H1 (cell line): ENCODE results near the gene C14orf132. TPM values are rescaled to one million over a fixed set of nuclear protein-coding genes. Genes with fewer than 3 reads are reported as not detected.

Source experiments
- CTCF ChIA-PET: fragments of 300-600 bp; sonication (Branson Sonifier 250); formaldehyde crosslinking; loops from one replicate; lab custom pipeline; 2021; ENCODE audit not compliant: partially characterized antibody; lab: Charles Lee
- POLR2A ChIA-PET: fragments of 300-600 bp; sonication (Branson Sonifier 250); formaldehyde crosslinking; loops from one replicate; lab custom pipeline; 2021; ENCODE audit warnings: inconsistent platforms; ENCODE audit not compliant: partially characterized antibody; lab: Charles Lee
- DNase-seq, 2 experiments: peaks; one replicate each; pipeline versions ENCODE4 v3.0.0 to v3.0.0-alpha.2; 2010 to 2022; ENCODE audit warnings: low spot score in 2 of 2, low read depth in 1 of 2, mixed read lengths in 1 of 2
- FAIRE-seq: peaks from 2 replicates; lab custom pipeline; 2011; peaks lifted over from hg19 to GRCh38; lab: Jason Lieb, UNC
- H2AFZ ChIP-seq: 2 replicates; pipeline ENCODE4 v1.8.1; 2012; ENCODE audit warnings: low read length, inconsistent platforms
- H2AK5ac ChIP-seq: 2 replicates; pipeline ENCODE4 v1.6.1; 2013; ENCODE audit warnings: low read depth, low read length
- H2BK120ac ChIP-seq: replicated peaks from 2 replicates; pipeline ENCODE3; 2013; ENCODE audit warnings: low read depth, low read length, inconsistent platforms
- H2BK12ac ChIP-seq: 2 replicates; pipeline ENCODE4 v1.6.1; 2013; ENCODE audit warnings: low read depth, low read length
- H2BK15ac ChIP-seq: 2 replicates; pipeline ENCODE4 v1.6.1; 2013; ENCODE audit warnings: low read length
- H2BK20ac ChIP-seq: 2 replicates; pipeline ENCODE4 v1.6.1; 2013; ENCODE audit warnings: low read length
- H2BK5ac ChIP-seq: 2 replicates; pipeline ENCODE4 v1.6.1; 2013; ENCODE audit warnings: low read depth, low read length
- H3K14ac ChIP-seq: 2 replicates; pipeline ENCODE4 v1.6.1; 2013; ENCODE audit warnings: inconsistent platforms; ENCODE audit not compliant: insufficient read length
- H3K18ac ChIP-seq: 2 replicates; pipeline ENCODE4 v1.6.1; 2013; ENCODE audit warnings: low read length; ENCODE audit errors: extremely low read depth
- H3K23ac ChIP-seq: 2 replicates; pipeline ENCODE4 v1.6.1; 2013; ENCODE audit warnings: inconsistent platforms; ENCODE audit not compliant: insufficient read length
- H3K23me2 ChIP-seq: 2 replicates; pipeline ENCODE4 v1.6.1; 2013; ENCODE audit warnings: low read depth, low read length
- H3K27ac ChIP-seq: 2 replicates; pipeline ENCODE4 v1.6.1; 2011; ENCODE audit warnings: low read depth, low read length, inconsistent platforms
- H3K27me3 ChIP-seq, 4 experiments: replicated peaks in 1 of 4; 1 replicate in 1 of 4; 2 replicates in 3 of 4; pipeline versions ENCODE4 v1.6.1 to v1.8.1; 2011 to 2013; ENCODE audit warnings: low read length in 3 of 4, mild to moderate bottlenecking in 3 of 4, inconsistent platforms in 2 of 4, mixed read lengths in 2 of 4, moderate library complexity in 1 of 4; ENCODE audit not compliant: control insufficient read depth in 3 of 4, insufficient read depth in 3 of 4; ENCODE audit errors: extremely low read depth in 1 of 4
- H3K36me3 ChIP-seq, 4 experiments: 2 replicates each; pipeline versions ENCODE4 v1.6.1 to v1.8.1; 2011 to 2013; ENCODE audit warnings: mild to moderate bottlenecking in 4 of 4, low read length in 3 of 4, moderate library complexity in 2 of 4, control low read depth in 1 of 4, inconsistent platforms in 1 of 4; ENCODE audit not compliant: insufficient read depth in 4 of 4, control insufficient read depth in 2 of 4
- H3K4ac ChIP-seq: replicated peaks from 2 replicates; pipeline ENCODE3; 2013; ENCODE audit warnings: low read length, low read depth, mixed read lengths, inconsistent platforms; ENCODE audit not compliant: insufficient read length
- H3K4me1 ChIP-seq, 4 experiments: replicated peaks in 1 of 4; 1 replicate in 1 of 4; 2 replicates in 3 of 4; pipeline versions ENCODE4 v1.6.1 to v1.8.1; 2011 to 2013; ENCODE audit warnings: low read length in 3 of 4, inconsistent platforms in 2 of 4, mixed read lengths in 1 of 4; ENCODE audit not compliant: insufficient read depth in 4 of 4, control insufficient read depth in 3 of 4
- H3K4me2 ChIP-seq, 2 experiments: 2 replicates each; pipeline versions ENCODE4 v1.6.1 to v1.8.1; 2011 to 2013; ENCODE audit warnings: low read depth in 2 of 2, low read length in 2 of 2, control low read depth in 1 of 2, inconsistent platforms in 1 of 2, mild to moderate bottlenecking in 1 of 2; ENCODE audit not compliant: insufficient read depth in 1 of 2
- H3K4me3 ChIP-seq, 4 experiments: fragments of 200-600, 300-600 bp in 1 of 4; sonication (generic), shearing (Covaris generic), sonication (Bioruptor Twin) in 1 of 4; 2 replicates each; pipeline versions ENCODE4 v1.5.1 to v1.8.1; 2011 to 2016; ENCODE audit warnings: low read length in 4 of 4, low read depth in 3 of 4, control low read depth in 2 of 4, inconsistent platforms in 2 of 4, mild to moderate bottlenecking in 2 of 4, mixed read lengths in 1 of 4, moderate library complexity in 1 of 4; ENCODE audit not compliant: insufficient read depth in 2 of 4; ENCODE audit errors: extremely low read depth in 1 of 4
- H3K56ac ChIP-seq: replicated peaks from 2 replicates; pipeline ENCODE3; 2013; ENCODE audit warnings: low read depth, mild to moderate bottlenecking, mixed read lengths, low read length, inconsistent platforms; ENCODE audit not compliant: insufficient read length
- H3K79me1 ChIP-seq: 2 replicates; pipeline ENCODE4 v1.6.1; 2013; ENCODE audit warnings: low read depth, low read length, control low read depth
- H3K79me2 ChIP-seq, 2 experiments: 2 replicates each; pipeline versions ENCODE4 v1.6.1 to v1.8.1; 2012 to 2013; ENCODE audit warnings: low read length in 2 of 2, mild to moderate bottlenecking in 2 of 2, inconsistent platforms in 1 of 2; ENCODE audit not compliant: insufficient read depth in 2 of 2, control insufficient read depth in 1 of 2
- H3K9ac ChIP-seq, 4 experiments: replicated peaks in 1 of 4; 1 replicate in 1 of 4; 2 replicates in 3 of 4; pipeline versions ENCODE4 v1.6.1 to v1.8.1; 2011 to 2013; ENCODE audit warnings: low read depth in 3 of 4, low read length in 3 of 4, control low read depth in 2 of 4, mild to moderate bottlenecking in 2 of 4, moderate library complexity in 2 of 4, inconsistent platforms in 1 of 4; ENCODE audit errors: extremely low read depth in 1 of 4
- H3K9me3 ChIP-seq, 2 experiments: 2 replicates each; pipeline versions ENCODE4 v1.6.1 to v1.8.1; 2012 to 2013; ENCODE audit warnings: mild to moderate bottlenecking in 2 of 2, moderate library complexity in 2 of 2, control low read depth in 1 of 2, inconsistent platforms in 1 of 2, low read depth in 1 of 2, low read length in 1 of 2, mixed read lengths in 1 of 2; ENCODE audit not compliant: insufficient read depth in 2 of 2
- H4K20me1 ChIP-seq, 2 experiments: replicated peaks in 1 of 2; 2 replicates each; pipeline versions ENCODE3 to v1.8.1; 2011 to 2013; ENCODE audit warnings: inconsistent platforms in 2 of 2, low read length in 2 of 2, mild to moderate bottlenecking in 1 of 2; ENCODE audit not compliant: insufficient read depth in 2 of 2, control insufficient read depth in 1 of 2
- H4K5ac ChIP-seq: 2 replicates; pipeline ENCODE4 v1.6.1; 2013; ENCODE audit warnings: low read length, low read depth, mixed read lengths, inconsistent platforms; ENCODE audit not compliant: insufficient read length
- H4K8ac ChIP-seq: 2 replicates; pipeline ENCODE4 v1.8.0; 2013; ENCODE audit warnings: mild to moderate bottlenecking, moderate library complexity, low read length, inconsistent platforms; ENCODE audit not compliant: insufficient read depth; ENCODE audit errors: extremely low read depth
- H4K91ac ChIP-seq: replicated peaks from 2 replicates; pipeline ENCODE3; 2013; ENCODE audit warnings: low read length, mixed read lengths, inconsistent platforms; ENCODE audit not compliant: insufficient read length
- CHD1 ChIP-seq: IDR thresholded peaks from 2 replicates; pipeline ENCODE4 v1.6.1; 2012; ENCODE audit warnings: low read depth, low read length, improper control_type of control experiment
- EGR1 ChIP-seq: IDR thresholded peaks from 2 replicates; pipeline ENCODE4 v1.6.1; 2011; ENCODE audit warnings: low read depth, low read length, borderline replicate concordance
- EP300 ChIP-seq, 2 experiments: IDR thresholded peaks; 1 replicate in 1 of 2; 2 replicates in 1 of 2; pipeline ENCODE4 v1.6.1; 2011 to 2012; ENCODE audit warnings: low read depth in 2 of 2, low read length in 2 of 2, mild to moderate bottlenecking in 2 of 2, borderline replicate concordance in 1 of 2, inconsistent platforms in 1 of 2, moderate library complexity in 1 of 2
- HDAC2 ChIP-seq, 2 experiments: fragments of 300-600 bp in 1 of 2; sonication (generic) in 1 of 2; IDR thresholded peaks; 2 replicates each; pipeline ENCODE4 v1.6.1; 2011 to 2012; ENCODE audit warnings: low read depth in 2 of 2, low read length in 2 of 2, mild to moderate bottlenecking in 2 of 2, moderate library complexity in 2 of 2, borderline replicate concordance in 1 of 2, inconsistent platforms in 1 of 2
- JUN ChIP-seq: IDR thresholded peaks from 2 replicates; pipeline ENCODE4 v1.6.1; 2011; ENCODE audit warnings: low read depth, mild to moderate bottlenecking, improper control_type of control experiment, low read length
- KDM5A ChIP-seq: fragments of 200-600 bp; IDR thresholded peaks from 2 replicates; pipeline ENCODE4 v1.7.1; 2012; ENCODE audit warnings: mild to moderate bottlenecking, low read length, inconsistent platforms, mixed read lengths
- NRF1 ChIP-seq: IDR thresholded peaks from 2 replicates; pipeline ENCODE4 v1.6.1; 2011; ENCODE audit warnings: mild to moderate bottlenecking, low read depth, low read length, improper control_type of control experiment
- RAD21 ChIP-seq, 2 experiments: IDR thresholded peaks in 1 of 2; conservative IDR thresholded peaks in 1 of 2; 2 replicates each; pipeline ENCODE4 v1.6.1; 2011; ENCODE audit warnings: low read depth in 2 of 2, low read length in 2 of 2, improper control_type of control experiment in 1 of 2, inconsistent platforms in 1 of 2, mild to moderate bottlenecking in 1 of 2, moderate library complexity in 1 of 2
- RBBP5 ChIP-seq: IDR thresholded peaks from 2 replicates; pipeline ENCODE4 v1.7.1; 2012; ENCODE audit warnings: low read depth, mild to moderate bottlenecking, inconsistent platforms, low read length, moderate library complexity, borderline replicate concordance
- SIN3A ChIP-seq, 2 experiments: IDR thresholded peaks in 1 of 2; conservative IDR thresholded peaks in 1 of 2; 2 replicates each; pipeline ENCODE4 v1.6.1; 2011 to 2012; ENCODE audit warnings: low read length in 2 of 2, improper control_type of control experiment in 1 of 2, low read depth in 1 of 2, mild to moderate bottlenecking in 1 of 2
- SP2 ChIP-seq: IDR thresholded peaks from 2 replicates; pipeline ENCODE4 v1.6.1; 2012; ENCODE audit warnings: mild to moderate bottlenecking, low read length, inconsistent platforms
- SRF ChIP-seq: IDR thresholded peaks from 2 replicates; pipeline ENCODE4 v1.6.1; 2011; ENCODE audit warnings: mild to moderate bottlenecking, low read depth, low read length, moderate library complexity
- SUZ12 ChIP-seq: fragments of 200-600 bp; sonication (generic); IDR thresholded peaks from 2 replicates; pipeline ENCODE4 v1.6.1; 2012; ENCODE audit warnings: mild to moderate bottlenecking, inconsistent platforms, low read length, moderate library complexity, mixed read lengths
- WGBS, 2 experiments: shearing (Covaris generic) in 1 of 2; methylation state at CpG; one replicate each; pipeline versions ENCODE4 v1.1.6 to v1.1.7; 2013 to 2015; ENCODE audit warnings: low lambda C conversion rate in 2 of 2, mixed read lengths in 2 of 2, inconsistent platforms in 1 of 2, low coverage in 1 of 2, missing lambda C conversion rate in 1 of 2; ENCODE audit not compliant: insufficient replicate concordance in 2 of 2, insufficient coverage in 1 of 2, insufficient read length in 1 of 2; ENCODE audit errors: extremely low coverage in 1 of 2, missing lambda C conversion rate in 1 of 2; 5-methylcytosine and 5-hydroxymethylcytosine counted together
- polyA plus RNA-seq, 7 experiments: library from polyadenylated mRNA; depleted of rRNA in 3 of 7; stranded (reverse) in 5 of 7; unstranded in 2 of 7; fragments of >200 nt in 5 of 7; fragments of 200-250 nt in 2 of 7; gene quantifications; 1 replicate in 5 of 7; 2 replicates in 1 of 7; 4 replicates in 1 of 7; pipeline versions ENCODE4 v1.2.1 to v1.2.3, GENCODE V29; 2011 to 2013; ENCODE audit warnings: missing spikeins in 2 of 7, mixed read lengths in 2 of 7
- total RNA-seq: library from RNA; stranded (reverse); fragmentation: NEBNext Ultra II Directional; extraction: Animal tissue kit (Norgen Biotek cat#: 25700); gene quantifications from 2 replicates; pipeline ENCODE4 v1.2.1, GENCODE V29; 2021

The C14orf132 gene
- total and polyA plus RNA-seq, 2 of the 8 experiments (the other 6 are each of a cell fraction or from before 2014, with no cell fraction given), result 11.7 to 32.5 TPM

DNA sequence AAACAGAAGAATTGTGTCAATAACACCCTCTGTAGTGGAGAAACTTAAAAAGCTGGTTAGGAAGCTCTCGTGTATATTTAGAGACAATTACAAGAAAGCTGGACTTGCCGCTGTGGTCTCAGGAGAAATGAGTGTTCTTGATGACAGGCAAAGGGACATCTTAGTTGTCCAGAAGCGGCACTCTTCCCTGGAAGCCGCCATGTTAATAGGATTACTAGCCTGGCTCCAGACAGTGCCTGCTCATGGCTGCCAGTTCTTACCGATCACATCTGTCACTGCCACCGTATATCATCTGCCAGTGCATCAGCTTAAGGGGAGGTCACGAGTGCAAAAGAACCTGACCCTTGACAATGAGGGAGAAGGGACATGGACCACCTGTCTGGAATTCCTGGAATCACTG lies 48.9 kb downstream of the C14orf132 start:
- H4K91ac ChIP-seq, result no peak overlapping the region
- no peak overlapping the region for H2BK12ac ChIP-seq
- no peak for FAIRE-seq
- peaks cover 3% of the 10 kb centered on the region; the same call in 1 of the 2 replicates for H3K79me1 ChIP-seq
- CTCF ChIA-PET, result interaction anchor here (0.7 to 5.3 kb wide), 8 partner anchors 9 to 526 kb away, joined by 3 to 31 read pairs (median 5); no protein-coding TSS in a partner anchor
- no peak overlapping the region for H2BK5ac ChIP-seq
- no peak for DNase-seq
- H2AFZ ChIP-seq, result no peak overlapping the region
- no peak overlapping the region for H3K56ac ChIP-seq
- H3K4me2 ChIP-seq, result no peak overlapping the region
- WGBS, 2 experiments, result 93% methylated on average over 7 of the region's 7 CpGs; no CpG with 5 or more reads in 1 of the 2 experiments
- no peaks in the 10 kb centered on the region; the same call in 1 of the 2 replicates for H3K23me2 ChIP-seq
- H3K4ac ChIP-seq, result no peak overlapping the region
- no peak overlapping the region for H2BK120ac ChIP-seq
- H2BK20ac ChIP-seq, result no peak overlapping the region
- no peak overlapping the region for H3K27ac ChIP-seq
- H3K9ac ChIP-seq, result no peak overlapping the region
- no peak overlapping the region for H2AK5ac ChIP-seq
- no peaks in the 10 kb centered on the region for H3K27me3 ChIP-seq
- no peak overlapping the region for H4K5ac ChIP-seq
- peaks cover 0 to 15% (median 6%) of the 10 kb centered on the region in 4 experiments; a peak in 5 of 8 replicates for H3K36me3 ChIP-seq
- H3K23ac ChIP-seq, result no peak overlapping the region
- peaks cover 0 to 4% of the 10 kb centered on the region in 2 experiments for H4K20me1 ChIP-seq
- POLR2A ChIA-PET, result no interaction called here
- no peak overlapping the region for H4K8ac ChIP-seq
- H3K4me1 ChIP-seq, result peaks cover 0 to 5% (median 0%) of the 10 kb centered on the region in 4 experiments; a peak in 3 of 7 replicates
- no peaks in the 10 kb centered on the region for H3K79me2 ChIP-seq
- H3K9me3 ChIP-seq, result no peaks in the 10 kb centered on the region
- no peak overlapping the region for H2BK15ac ChIP-seq
- H3K4me3 ChIP-seq, result no peak overlapping the region
- no peak overlapping the region for H3K18ac ChIP-seq
- TF ChIP-seq HDAC2 (IDR thresholded peaks at IDR 0.05; ENCODE audit: borderline replicate concordance in 1 of 2, low read depth in 2 of 2, low read length in 2 of 2) (no peak), KDM5A (no peak), SP2 (no peak), NRF1 (no peak), RBBP5 (no peak), SRF (no peak), EP300 (IDR thresholded peaks at IDR 0.05; ENCODE audit: borderline replicate concordance in 1 of 2, low read depth in 2 of 2, low read length in 2 of 2) (no peak), EGR1 (no peak), SUZ12 (no peak), RAD21 (IDR thresholded peaks at IDR 0.05 in 1 of 2, conservative IDR thresholded peaks at IDR 0.05 in 1 of 2; ENCODE audit: low read depth in 2 of 2, low read length in 2 of 2) (no peak), CHD1 (no peak), SIN3A (conservative IDR thresholded peaks at IDR 0.05 in 1 of 2, IDR thresholded peaks at IDR 0.05 in 1 of 2; ENCODE audit: low read depth in 1 of 2, low read length in 2 of 2) (no peak), JUN (no peak)
- no peak overlapping the region for H3K14ac ChIP-seq
